ENCODE measurements around the gene ALPI. TPM values are rescaled to one million over a fixed set of nuclear protein-coding genes. Genes with fewer than 3 reads are reported as not detected.

The ALPI gene
- total RNA-seq, 2 experiments from 2014 or later = not detected

- Histone ChIP-seq H3K9me3 (ENCODE audit: control insufficient read depth in 1 of 2, insufficient read depth in 1 of 2, low read length in 2 of 2) (peaks cover 0 to 17% of the 10 kb centered on the region in 2 experiments), H3K4me3 (ENCODE audit: low read length) (no peak overlapping the region), H3K27me3 (ENCODE audit: control insufficient read depth in 1 of 2, insufficient read depth in 2 of 2, low read length in 2 of 2) (peaks cover 29 to 40% of the 10 kb centered on the region in 2 experiments), H3K4me1 (ENCODE audit: insufficient read depth, low read length) (peaks cover 8% of the 10 kb centered on the region), H3K27ac (ENCODE audit: low read depth in 1 of 2, low read length in 2 of 2) (no peak overlapping the region), H3K36me3 (ENCODE audit: insufficient read depth, low read length) (no peaks in the 10 kb centered on the region)
- no peak for TF ChIP-seq CTCF (IDR thresholded peaks at IDR 0.05)
- Mint-ChIP-seq H3K27me3 (peaks cover 55% of the 10 kb centered on the region), H3K36me3 (ENCODE audit: low read depth) (no peaks in the 10 kb centered on the region), H3K27ac (no peak overlapping the region), H3K4me1 (ENCODE audit: low read depth) (peaks cover 17% of the 10 kb centered on the region), H3K9me3 (no peaks in the 10 kb centered on the region), H3K4me3 (no peak overlapping the region)
- no peak for DNase-seq
- POLR2A ChIA-PET = no interaction called here
- intact Hi-C loops (cut with DNase I, micrococcal nuclease) = no loop called here
- no peak for ATAC-seq (ENCODE audit: poor library complexity)
- CTCF ChIA-PET = no interaction called here
Measured at GRCh38 chr2:232486558-232487384, 30.8 kb downstream of the ALPI start.

DNA sequence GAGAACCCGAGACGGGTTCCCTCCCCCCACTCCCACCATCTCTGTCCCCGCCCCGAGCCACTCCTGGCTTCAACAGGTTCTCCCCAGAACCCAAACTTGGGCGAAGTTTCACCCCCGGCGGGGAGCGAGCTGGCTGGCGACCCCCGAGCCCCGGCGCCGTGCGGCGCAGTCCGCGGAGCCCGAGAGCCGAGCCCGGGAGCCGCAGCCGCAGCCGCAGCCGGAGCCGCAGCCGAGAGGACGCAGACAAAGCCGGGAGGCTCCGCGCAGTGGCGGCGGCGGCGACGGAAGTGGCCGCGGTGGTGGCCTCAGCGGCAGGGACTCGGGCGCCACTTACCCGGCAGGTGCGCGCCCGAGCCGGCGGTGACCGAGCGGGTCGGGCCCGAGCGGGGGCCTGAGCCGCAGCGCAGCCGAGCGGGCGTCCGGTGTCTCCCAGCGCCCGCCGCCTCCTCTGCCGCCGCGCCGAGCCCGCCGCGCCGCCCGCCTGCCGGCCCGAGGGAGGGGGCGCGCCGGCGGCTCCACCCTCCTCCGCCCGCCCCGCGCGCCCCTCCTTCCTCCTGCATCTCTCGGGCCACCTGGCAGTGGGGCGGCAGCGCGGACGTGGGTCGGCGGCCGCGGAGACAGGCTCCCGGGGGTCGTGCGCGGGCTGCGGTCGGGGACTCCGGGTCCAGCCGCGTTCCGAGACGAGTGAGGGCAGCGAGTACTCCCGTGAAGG lies 31.6 kb downstream of the ALPI start, which contains the start of gene ECEL1:
TSS of gene ECEL1 (minus strand) at position 450 of the 712 bp plus-strand sequence. CDS start 1,181 bp downstream, outside the sequence.
- Histone ChIP-seq H3K36me3 (ENCODE audit: insufficient read depth, low read length) (no peaks in the 10 kb centered on the region), H3K4me1 (ENCODE audit: insufficient read depth, low read length) (peaks cover 8% of the 10 kb centered on the region), H3K27ac (ENCODE audit: low read depth in 1 of 2, low read length in 2 of 2) (no peak within 1 kb of the TSS), H3K4me3 (ENCODE audit: low read length) (no peak within 1 kb of the TSS), H3K27me3 (ENCODE audit: control insufficient read depth in 1 of 2, insufficient read depth in 2 of 2, low read length in 2 of 2) (peaks cover 29 to 40% of the 10 kb centered on the region in 2 experiments), H3K9me3 (ENCODE audit: control insufficient read depth in 1 of 2, insufficient read depth in 1 of 2, low read length in 2 of 2) (peaks cover 0 to 17% of the 10 kb centered on the region in 2 experiments)
- H3K27ac Mint-ChIP-seq = no peak within 1 kb of the TSS
- intact Hi-C loops (cut with DNase I, micrococcal nuclease) = no loop called here
- ATAC-seq (ENCODE audit: poor library complexity) = no peak
- H3K36me3 Mint-ChIP-seq (ENCODE audit: low read depth) = no peaks in the 10 kb centered on the region
- TF ChIP-seq CTCF (IDR thresholded peaks at IDR 0.05) = no peak
- H3K9me3 Mint-ChIP-seq = no peaks in the 10 kb centered on the region
- peak within 1 kb of the TSS; percentile 78 for H3K4me3 Mint-ChIP-seq
- H3K4me1 Mint-ChIP-seq (ENCODE audit: low read depth) = peaks cover 17% of the 10 kb centered on the region
- peak in 1 of 14 experiments; percentile 0 for DNase-seq
- ChIA-PET POLR2A (no interaction called here), CTCF (no interaction called here)
- peaks cover 53% of the 10 kb centered on the region for H3K27me3 Mint-ChIP-seq

DNA sequence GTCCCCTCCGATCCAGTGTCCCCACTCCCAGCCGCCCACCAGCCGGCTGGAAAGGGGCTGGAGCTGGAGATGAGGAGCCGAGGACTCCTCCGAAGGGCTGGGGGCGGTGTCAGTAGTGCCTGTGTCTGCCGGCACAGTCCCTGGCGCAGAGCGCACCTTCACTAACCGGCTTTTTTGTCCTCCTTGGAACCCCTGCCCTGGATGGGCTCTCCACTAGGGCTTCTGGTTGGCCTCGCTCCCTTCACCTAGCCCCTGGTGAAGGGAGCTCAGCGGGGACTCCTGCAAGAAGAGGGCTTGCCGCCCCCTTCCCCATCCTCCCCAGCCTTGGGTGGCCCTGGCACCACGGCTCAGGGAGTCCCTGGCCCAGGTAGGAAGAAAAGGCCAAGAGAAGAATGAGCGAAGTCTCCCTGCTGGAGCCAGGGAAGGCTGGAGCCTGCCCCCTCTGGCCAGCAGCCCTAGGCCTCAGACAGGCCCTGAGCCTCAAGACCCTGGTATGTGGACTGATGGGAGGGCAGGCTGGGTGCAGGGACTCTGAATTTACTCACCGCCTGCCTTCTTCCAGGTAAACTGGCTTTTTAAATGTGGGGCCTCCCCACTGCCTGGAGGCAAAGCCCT lies 32.3 kb downstream of the ALPI start:
- no peak overlapping the region for H3K27ac ChIP-seq (ENCODE audit: low read depth in 1 of 2, low read length in 2 of 2)
- DNase-seq = no peak
- Mint-ChIP-seq H3K27ac (no peak overlapping the region), H3K36me3 (ENCODE audit: low read depth) (no peaks in the 10 kb centered on the region), H3K4me3 (peak overlapping the region; percentile 78), H3K9me3 (no peaks in the 10 kb centered on the region), H3K27me3 (peaks cover 56% of the 10 kb centered on the region), H3K4me1 (ENCODE audit: low read depth) (peaks cover 17% of the 10 kb centered on the region)
- CTCF ChIA-PET = no interaction called here
- no peak for TF ChIP-seq CTCF (IDR thresholded peaks at IDR 0.05)
- H3K4me3 ChIP-seq (ENCODE audit: low read length) = no peak overlapping the region
- H3K9me3 ChIP-seq (ENCODE audit: control insufficient read depth in 1 of 2, insufficient read depth in 1 of 2, low read length in 2 of 2) = peaks cover 0 to 17% of the 10 kb centered on the region in 2 experiments
- H3K4me1 ChIP-seq (ENCODE audit: insufficient read depth, low read length) = peaks cover 8% of the 10 kb centered on the region
- peaks cover 29 to 40% of the 10 kb centered on the region in 2 experiments for H3K27me3 ChIP-seq (ENCODE audit: control insufficient read depth in 1 of 2, insufficient read depth in 2 of 2, low read length in 2 of 2)
- intact Hi-C loops (cut with DNase I, micrococcal nuclease) = no loop called here
- no peak for ATAC-seq (ENCODE audit: poor library complexity)
- no peaks in the 10 kb centered on the region for H3K36me3 ChIP-seq (ENCODE audit: insufficient read depth, low read length)
- POLR2A ChIA-PET = no interaction called here

Measured in CD4-positive, alpha-beta T cell (primary cell).